K562 (cell line): ENCODE results near the gene AKAP6. TPM values are rescaled to one million over a fixed set of nuclear protein-coding genes. Genes with fewer than 3 reads are reported as not detected.

ENCODE experiments used
- ATAC-seq: fragments of 200-7000 bp; cut with Tn5 transposase; 3 replicates; pipeline ENCODE4 v1.9.1; 2020; ENCODE audit warnings: moderate library complexity
- BruUV-seq: library from RNA; stranded (reverse); fragments of 400-500 nt; replicated peaks from 2 replicates; lab custom pipeline; 2021; lab: Mats Ljungman, UMichigan
- CTCF ChIA-PET: fragments of 300-600 bp; formaldehyde crosslinking; extraction: SDS; loops from one replicate; lab custom pipeline; 2021; ENCODE audit warnings: low intra/inter-chr PET ratio; lab: Yijun Ruan, JAX
- POLR2A ChIA-PET: fragments of 300-600, 350-650 bp; sonication (Branson Sonifier 250); formaldehyde crosslinking; extraction: SDS; loops from one replicate; lab custom pipeline; 2021; ENCODE audit warnings: antibody characterized with exemption, inconsistent platforms; lab: Yijun Ruan, JAX
- DNase-seq, 4 experiments: peaks; one replicate each; pipeline versions ENCODE4 v3.0.0 to v3.0.0-alpha.2; 2011 to 2018; ENCODE audit warnings: low spot score in 3 of 4, mixed read lengths in 3 of 4; ENCODE audit errors: extremely low read depth in 1 of 4
- FAIRE-seq: peaks from 2 replicates; lab custom pipeline; 2011; peaks lifted over from hg19 to GRCh38; lab: Jason Lieb, UNC
- H2AFZ ChIP-seq: 2 replicates; pipeline ENCODE4 v1.6.0; 2011; ENCODE audit warnings: low read depth, low read length, control low read depth, inconsistent platforms
- H3K27ac ChIP-seq: fragments of 200-600 bp; 3 replicates; pipeline ENCODE4 v1.8.0; 2011; ENCODE audit warnings: low read depth, mild to moderate bottlenecking, control low read depth, inconsistent platforms, low read length, moderate library complexity, mixed read lengths; ENCODE audit errors: extremely low read depth
- H3K27me3 ChIP-seq, 2 experiments: fragments of 300-600 bp in 1 of 2; 2 replicates in 1 of 2; 3 replicates in 1 of 2; pipeline versions ENCODE4 v1.6.0 to v1.8.0; 2011; ENCODE audit warnings: inconsistent platforms in 2 of 2, low read length in 2 of 2, mild to moderate bottlenecking in 1 of 2, mixed read lengths in 1 of 2, moderate library complexity in 1 of 2; ENCODE audit not compliant: control insufficient read depth in 2 of 2, insufficient read depth in 2 of 2
- H3K36me3 ChIP-seq: fragments of 300-600 bp; 3 replicates; pipeline ENCODE4 v1.8.0; 2011; ENCODE audit warnings: mild to moderate bottlenecking, low read length, inconsistent platforms; ENCODE audit not compliant: control insufficient read depth, insufficient read depth
- H3K4me1 ChIP-seq, 2 experiments: fragments of 200-600 bp in 1 of 2; replicated peaks in 1 of 2; 2 replicates in 1 of 2; 3 replicates in 1 of 2; pipeline versions ENCODE4 v1.5.1 to v1.8.0; 2011; ENCODE audit warnings: inconsistent platforms in 2 of 2, low read length in 2 of 2, mild to moderate bottlenecking in 1 of 2, mixed read lengths in 1 of 2, moderate library complexity in 1 of 2; ENCODE audit not compliant: control insufficient read depth in 2 of 2, insufficient read depth in 2 of 2
- H3K4me2 ChIP-seq: 2 replicates; pipeline ENCODE4 v1.6.1; 2011; ENCODE audit warnings: low read length, control low read depth, inconsistent platforms, mixed read lengths; ENCODE audit not compliant: insufficient read depth
- H3K4me3 ChIP-seq: fragments of 200-600 bp; sonication (generic), shearing (Covaris generic); 2 replicates; pipeline ENCODE4 v1.5.1; 2016; ENCODE audit warnings: control low read depth, inconsistent platforms
- H3K79me2 ChIP-seq: fragments of 200-600 bp; 3 replicates; pipeline ENCODE4 v1.8.0; 2011; ENCODE audit warnings: low read length, inconsistent platforms; ENCODE audit not compliant: control insufficient read depth, insufficient read depth
- H3K9ac ChIP-seq, 2 experiments: 2 replicates each; pipeline versions ENCODE4 v1.6.0 to v1.6.1; 2011; ENCODE audit warnings: low read depth in 2 of 2, low read length in 2 of 2, control low read depth in 1 of 2, inconsistent platforms in 1 of 2, mild to moderate bottlenecking in 1 of 2, mixed read lengths in 1 of 2; ENCODE audit not compliant: insufficient read depth in 1 of 2
- H3K9me1 ChIP-seq: one replicate; pipeline ENCODE4 v1.6.0; 2011; ENCODE audit warnings: inconsistent platforms, mild to moderate bottlenecking, low read length, moderate library complexity; ENCODE audit not compliant: control insufficient read depth, insufficient read depth
- H3K9me3 ChIP-seq: replicated peaks from 2 replicates; pipeline ENCODE4 v1.5.1; 2011; ENCODE audit warnings: low read depth, low read length, inconsistent platforms; ENCODE audit not compliant: control insufficient read depth, insufficient read depth
- H4K20me1 ChIP-seq: replicated peaks from 2 replicates; pipeline ENCODE4 v1.6.1; 2011; ENCODE audit warnings: low read length, inconsistent platforms, mixed read lengths; ENCODE audit not compliant: control insufficient read depth, insufficient read depth
- BHLHE40 ChIP-seq: IDR thresholded peaks from 2 replicates; pipeline ENCODE4 v1.6.1; 2011; ENCODE audit warnings: low read length, improper control_type of control experiment
- CHD2 ChIP-seq: IDR thresholded peaks from 2 replicates; pipeline ENCODE4 v1.6.1; 2011; ENCODE audit warnings: low read depth, low read length
- RAD21 ChIP-seq, 2 experiments: fragments of 250-450 bp in 1 of 2; fragments of 450-650 bp in 1 of 2; sonication (Bioruptor Pico) in 1 of 2; formaldehyde crosslinking in 1 of 2; IDR thresholded peaks in 1 of 2; conservative IDR thresholded peaks in 1 of 2; 2 replicates each; pipeline versions ENCODE4 v1.4.0 to v1.8.0; 2020 to 2022; ENCODE audit warnings: mild to moderate bottlenecking in 2 of 2, moderate library complexity in 1 of 2
- SMC3 ChIP-seq: conservative IDR thresholded peaks from 2 replicates; pipeline ENCODE4 v1.6.1; 2011; ENCODE audit warnings: low read depth, low read length, improper control_type of control experiment; ENCODE audit not compliant: insufficient read depth
- STAG1 ChIP-seq: sonication (generic); formaldehyde crosslinking; IDR thresholded peaks from 2 replicates; pipeline ENCODE4 v1.5.0; 2020; ENCODE audit warnings: missing genetic modification reagents, borderline replicate concordance
- WGBS: fragments of 100-300 bp; shearing (Covaris generic); methylation state at CpG from one replicate; pipeline ENCODE4 v1.1.6; 2016; ENCODE audit warnings: low coverage, mixed read lengths; ENCODE audit not compliant: insufficient coverage; ENCODE audit errors: missing lambda C conversion rate; 5-methylcytosine and 5-hydroxymethylcytosine counted together
- in situ Hi-C: fragments of 300-500 bp; cut with MboI; formaldehyde crosslinking; loops from 4 replicates; pipeline ENCODE4 v1.15.0; 2018; ENCODE audit warnings: inconsistent platforms, mixed read lengths
- intact Hi-C: fragments of 100-400 bp; cut with micrococcal nuclease; formaldehyde crosslinking; loops from 2 replicates; pipeline ENCODE4 v1.14.2; 2022
- polyA plus RNA-seq, 8 experiments: library from polyadenylated mRNA; depleted of rRNA in 4 of 8; stranded (reverse) in 5 of 8; unstranded in 3 of 8; fragments of >200 nt; fragmentation: Nextera tagmentation in 2 of 8; fragmentation: Illumina TruSeq in 1 of 8; extraction: Ambion mirVana in 2 of 8; extraction: Trizol in 1 of 8; gene quantifications; 2 replicates each; pipeline versions ENCODE4 v1.2.1 to v1.2.3, GENCODE V29; 2011 to 2014; ENCODE audit warnings: inconsistent platforms in 1 of 8, missing spikeins in 1 of 8
- total RNA-seq, 7 experiments: library from RNA; depleted of rRNA in 6 of 7; stranded (reverse); fragments of >200 nt in 6 of 7; fragmentation: Illumina TruSeq in 2 of 7; extraction: Trizol in 2 of 7; gene quantifications; 2 replicates each; pipeline versions ENCODE4 v1.2.1 to v1.2.3, GENCODE V29; 2011 to 2021; ENCODE audit warnings: low replicate concordance in 1 of 7
- TF ChIP-seq, protein P1 (sequence below): fragments of 450-650 bp; IDR thresholded peaks from 2 replicates; pipeline ENCODE4 v1.6.1; 2017; ENCODE audit warnings: mild to moderate bottlenecking, moderate library complexity
- TF ChIP-seq, protein P2 (sequence below): fragments of 450-650 bp; formaldehyde crosslinking; IDR thresholded peaks from 2 replicates; pipeline ENCODE4 v1.4.0; 2020; ENCODE audit warnings: mild to moderate bottlenecking, moderate library complexity
- TF ChIP-seq, protein P3 (sequence below), 3 experiments: IDR thresholded peaks in 2 of 3; conservative IDR thresholded peaks in 1 of 3; 2 replicates each; pipeline ENCODE4 v1.5.1; 2011 to 2012; ENCODE audit warnings: low read length in 3 of 3, mild to moderate bottlenecking in 3 of 3, control low read depth in 2 of 3, improper control_type of control experiment in 1 of 3, inconsistent platforms in 1 of 3, low read depth in 1 of 3, mixed read lengths in 1 of 3, moderate library complexity in 1 of 3; ENCODE audit not compliant: insufficient read depth in 2 of 3

Gene AKAP6
- total and polyA plus RNA-seq, 9 of the 15 experiments (the other 6 are each of a cell fraction or from before 2014, with no cell fraction given): 0.03 to 1.7 (median 0.48) TPM

DNA sequence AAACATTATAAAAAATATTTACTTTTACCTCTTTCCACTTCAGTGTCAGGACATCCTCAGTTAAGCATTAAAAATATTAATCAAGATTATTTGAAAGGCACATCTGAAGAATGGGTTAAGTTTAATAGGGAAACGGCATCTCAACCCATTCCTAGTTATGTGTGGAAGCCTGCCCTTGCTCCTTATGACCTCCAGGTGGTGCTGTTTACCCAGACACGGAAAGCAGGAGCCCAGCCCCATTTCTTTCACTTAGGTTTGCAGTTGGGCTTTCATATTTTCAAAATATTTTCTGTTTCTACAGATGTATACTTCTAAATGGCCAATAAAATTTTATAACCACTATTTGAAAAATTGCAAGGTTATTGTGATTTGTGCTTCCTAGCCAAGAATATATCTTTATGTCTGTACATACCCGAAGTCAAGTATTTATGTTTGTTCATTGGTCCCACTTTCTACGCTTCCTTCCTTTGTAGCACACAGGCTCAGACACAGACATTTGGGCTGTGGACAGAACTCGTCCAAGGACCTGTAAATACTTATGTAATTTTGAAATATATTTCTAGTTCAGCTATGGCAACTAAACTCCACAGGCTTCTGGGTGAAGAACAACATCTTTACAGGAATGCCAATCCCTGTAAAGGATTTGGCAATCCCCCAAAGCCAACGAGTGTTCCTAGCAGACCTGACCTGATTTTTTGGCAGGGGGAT lies 247.1 kb downstream of the AKAP6 start:
- FAIRE-seq (peak; percentile 67), ATAC-seq (peak; percentile 80)
- POLR2A ChIA-PET: no interaction called here
- TF ChIP-seq, protein P1, sequence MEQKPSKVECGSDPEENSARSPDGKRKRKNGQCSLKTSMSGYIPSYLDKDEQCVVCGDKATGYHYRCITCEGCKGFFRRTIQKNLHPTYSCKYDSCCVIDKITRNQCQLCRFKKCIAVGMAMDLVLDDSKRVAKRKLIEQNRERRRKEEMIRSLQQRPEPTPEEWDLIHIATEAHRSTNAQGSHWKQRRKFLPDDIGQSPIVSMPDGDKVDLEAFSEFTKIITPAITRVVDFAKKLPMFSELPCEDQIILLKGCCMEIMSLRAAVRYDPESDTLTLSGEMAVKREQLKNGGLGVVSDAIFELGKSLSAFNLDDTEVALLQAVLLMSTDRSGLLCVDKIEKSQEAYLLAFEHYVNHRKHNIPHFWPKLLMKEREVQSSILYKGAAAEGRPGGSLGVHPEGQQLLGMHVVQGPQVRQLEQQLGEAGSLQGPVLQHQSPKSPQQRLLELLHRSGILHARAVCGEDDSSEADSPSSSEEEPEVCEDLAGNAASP: no peak
- TF ChIP-seq, protein P2, sequence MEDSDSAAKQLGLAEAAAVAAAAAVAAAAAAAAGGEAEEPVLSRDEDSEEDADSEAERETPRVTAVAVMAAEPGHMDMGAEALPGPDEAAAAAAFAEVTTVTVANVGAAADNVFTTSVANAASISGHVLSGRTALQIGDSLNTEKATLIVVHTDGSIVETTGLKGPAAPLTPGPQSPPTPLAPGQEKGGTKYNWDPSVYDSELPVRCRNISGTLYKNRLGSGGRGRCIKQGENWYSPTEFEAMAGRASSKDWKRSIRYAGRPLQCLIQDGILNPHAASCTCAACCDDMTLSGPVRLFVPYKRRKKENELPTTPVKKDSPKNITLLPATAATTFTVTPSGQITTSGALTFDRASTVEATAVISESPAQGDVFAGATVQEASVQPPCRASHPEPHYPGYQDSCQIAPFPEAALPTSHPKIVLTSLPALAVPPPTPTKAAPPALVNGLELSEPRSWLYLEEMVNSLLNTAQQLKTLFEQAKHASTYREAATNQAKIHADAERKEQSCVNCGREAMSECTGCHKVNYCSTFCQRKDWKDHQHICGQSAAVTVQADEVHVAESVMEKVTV (CRISPR knock-in tag): peak; percentile 68; the same call in 1 of the 2 replicates
- no peak for TF ChIP-seq CHD2
- no peak for TF ChIP-seq BHLHE40
- TF ChIP-seq RAD21 (CRISPR knock-in tag; conservative IDR thresholded peaks at IDR 0.05 in 1 of 2, IDR thresholded peaks at IDR 0.05 in 1 of 2): peak; percentile 74 to 79
- peak; percentile 75; the same call in 1 of the 2 replicates for TF ChIP-seq STAG1
- peak; percentile 66 for TF ChIP-seq SMC3
- TF ChIP-seq, protein P3, sequence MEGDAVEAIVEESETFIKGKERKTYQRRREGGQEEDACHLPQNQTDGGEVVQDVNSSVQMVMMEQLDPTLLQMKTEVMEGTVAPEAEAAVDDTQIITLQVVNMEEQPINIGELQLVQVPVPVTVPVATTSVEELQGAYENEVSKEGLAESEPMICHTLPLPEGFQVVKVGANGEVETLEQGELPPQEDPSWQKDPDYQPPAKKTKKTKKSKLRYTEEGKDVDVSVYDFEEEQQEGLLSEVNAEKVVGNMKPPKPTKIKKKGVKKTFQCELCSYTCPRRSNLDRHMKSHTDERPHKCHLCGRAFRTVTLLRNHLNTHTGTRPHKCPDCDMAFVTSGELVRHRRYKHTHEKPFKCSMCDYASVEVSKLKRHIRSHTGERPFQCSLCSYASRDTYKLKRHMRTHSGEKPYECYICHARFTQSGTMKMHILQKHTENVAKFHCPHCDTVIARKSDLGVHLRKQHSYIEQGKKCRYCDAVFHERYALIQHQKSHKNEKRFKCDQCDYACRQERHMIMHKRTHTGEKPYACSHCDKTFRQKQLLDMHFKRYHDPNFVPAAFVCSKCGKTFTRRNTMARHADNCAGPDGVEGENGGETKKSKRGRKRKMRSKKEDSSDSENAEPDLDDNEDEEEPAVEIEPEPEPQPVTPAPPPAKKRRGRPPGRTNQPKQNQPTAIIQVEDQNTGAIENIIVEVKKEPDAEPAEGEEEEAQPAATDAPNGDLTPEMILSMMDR (IDR thresholded peaks at IDR 0.05 in 2 of 3, conservative IDR thresholded peaks at IDR 0.05 in 1 of 3; ENCODE audit: insufficient read depth in 2 of 3, low read depth in 1 of 3, low read length in 3 of 3): peak; percentile 60 to 81 (median 68)

More for the DNA sequence above, 247.1 kb downstream of the AKAP6 start:
- Histone ChIP-seq H3K9me3 (no peaks in the 10 kb centered on the region), H3K9ac (no peak overlapping the region), H3K9me1 (no peaks in the 10 kb centered on the region), H3K4me2 (no peak overlapping the region), H3K4me1 (no peaks in the 10 kb centered on the region), H2AFZ (no peak overlapping the region), H4K20me1 (no peaks in the 10 kb centered on the region), H3K79me2 (no peaks in the 10 kb centered on the region), H3K27me3 (no peaks in the 10 kb centered on the region), H3K4me3 (no peak overlapping the region), H3K36me3 (no peaks in the 10 kb centered on the region), H3K27ac (no peak overlapping the region)
- in situ Hi-C loops: loop anchor here (10.0 to 25.0 kb wide), 2 partner anchors 1211 to 1749 kb away; no protein-coding TSS in a partner anchor
- peak; percentile 37 to 49 (median 48) for DNase-seq
- 11% methylated on average over 6 of the region's 6 CpGs for WGBS
- no TSS peak for BruUV-seq
- intact Hi-C loops: loop anchor here (5.0 kb wide), 2 partner anchors 856 to 1746 kb away; no protein-coding TSS in a partner anchor
- CTCF ChIA-PET: interaction anchor here (0.8 to 1.6 kb wide), 3 partner anchors 1725 to 1748 kb away, joined by 3 to 6 read pairs (median 5); no protein-coding TSS in a partner anchor
